HG02870 (cell line): Measurements from ENCODE around the gene NEDD9.

Source experiments
- ATAC-seq: cut with Tn5 transposase; IDR thresholded peaks from one replicate; pipeline ENCODE4 v1.9.1; 2021; ENCODE audit warnings: mild to moderate bottlenecking, moderate library complexity; ENCODE audit not compliant: unreplicated experiment

The NEDD9 gene

DNA sequence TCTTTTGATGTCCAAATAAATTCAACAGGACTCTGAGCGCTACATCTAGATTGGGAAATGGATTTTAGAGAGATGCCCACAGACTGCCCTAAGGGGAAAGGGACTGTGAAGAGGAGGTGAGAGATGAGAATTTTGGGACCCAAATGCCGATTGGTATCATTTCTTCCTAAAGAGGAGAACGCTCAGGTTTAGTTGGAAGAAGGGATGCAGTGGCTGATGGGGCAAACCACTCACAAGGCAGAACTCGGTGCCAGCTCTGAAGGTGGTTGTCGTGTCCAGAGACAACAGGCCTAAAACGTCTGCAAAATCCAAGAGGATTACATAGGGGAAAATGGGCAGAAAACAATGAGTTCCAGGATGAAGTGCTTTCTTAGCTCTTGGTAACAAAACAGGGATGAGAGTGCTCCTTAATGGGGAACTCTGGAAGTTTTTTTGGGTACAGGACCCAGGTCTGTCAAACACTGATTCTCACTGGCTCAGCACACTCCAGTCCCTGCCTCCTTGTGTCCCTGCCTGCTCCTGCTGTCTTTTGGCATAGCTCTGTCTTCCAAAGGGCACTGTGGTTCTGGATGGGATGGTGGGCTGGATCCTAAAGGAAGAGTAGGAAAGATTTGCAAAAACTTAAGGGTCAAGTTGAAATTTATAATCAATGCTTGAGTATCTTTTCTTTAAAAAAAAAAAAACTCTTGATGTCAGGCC lies 29.0 kb downstream of the NEDD9 start:
- ATAC-seq = no peak

DNA sequence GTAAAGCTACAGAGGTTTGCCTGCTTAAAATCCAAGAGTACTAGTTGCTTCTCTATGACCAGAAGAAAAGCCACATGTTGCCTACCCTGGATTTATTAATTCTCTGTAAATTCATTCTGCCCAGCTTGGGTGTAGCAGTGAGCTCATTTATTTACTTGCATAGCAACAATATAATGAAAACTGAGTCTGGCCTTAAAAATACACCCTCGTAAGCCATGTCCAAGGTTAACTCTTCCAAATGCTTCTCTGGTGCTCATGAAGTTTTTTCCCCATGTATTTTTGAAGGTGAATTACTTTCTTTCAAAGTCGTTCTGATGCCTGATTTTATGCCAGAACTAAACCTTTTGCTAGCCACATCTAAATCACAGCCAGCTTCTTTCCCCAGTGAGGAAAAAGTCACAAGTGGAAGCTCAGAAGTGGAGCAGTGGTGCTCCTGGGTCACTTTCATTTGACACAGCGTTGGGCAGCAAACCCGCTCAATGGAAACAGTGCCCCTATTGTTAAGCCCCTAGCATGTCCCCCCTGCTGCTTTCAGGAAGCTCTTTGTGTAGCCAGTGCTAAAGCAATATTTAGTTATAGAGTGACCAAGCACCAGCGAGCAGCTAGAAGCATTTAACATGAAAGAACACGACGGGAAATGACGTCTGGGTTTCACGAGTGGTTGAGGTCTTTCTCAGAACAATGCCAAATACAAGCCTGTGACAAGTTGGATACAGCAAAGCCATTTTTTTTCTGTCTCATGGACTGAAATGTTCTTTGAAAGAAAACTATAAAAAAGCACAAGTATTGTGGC lies 29.8 kb downstream of the NEDD9 start:
- no peak for ATAC-seq

DNA sequence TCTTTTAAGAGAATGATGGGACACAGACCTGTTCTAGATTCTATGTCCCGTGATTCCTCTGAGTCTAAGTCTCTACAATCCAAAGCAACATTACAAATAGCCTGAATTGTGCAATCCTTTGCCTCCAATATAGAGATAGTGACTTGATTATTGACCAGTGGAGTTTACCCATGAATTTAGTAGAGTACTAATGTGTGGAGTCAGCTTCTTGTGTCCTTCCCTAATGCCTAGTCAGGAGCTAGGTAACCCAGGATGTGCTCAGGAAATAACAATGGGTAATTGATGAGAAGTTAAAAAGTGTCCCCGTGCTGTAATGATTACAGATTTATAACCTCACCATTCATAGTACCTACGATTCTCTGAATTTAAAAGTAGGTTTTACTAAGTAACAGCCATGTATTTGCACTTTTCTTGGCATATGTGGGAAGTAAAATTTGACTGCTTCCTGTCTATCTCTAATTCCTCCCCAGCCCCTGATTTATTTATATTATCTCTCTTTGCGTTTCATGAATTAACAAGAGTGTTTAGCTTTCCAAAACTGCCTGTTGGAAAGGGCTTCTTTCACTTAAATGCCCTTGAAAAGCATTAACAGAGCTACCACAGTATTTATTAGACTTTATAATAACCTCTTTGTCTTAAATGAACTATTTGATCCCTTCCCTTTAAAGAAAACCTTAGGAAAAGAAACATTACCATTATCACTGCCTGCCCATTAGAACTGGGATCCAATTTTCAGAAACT lies 30.5 kb downstream of the NEDD9 start:
- no peak for ATAC-seq

DNA sequence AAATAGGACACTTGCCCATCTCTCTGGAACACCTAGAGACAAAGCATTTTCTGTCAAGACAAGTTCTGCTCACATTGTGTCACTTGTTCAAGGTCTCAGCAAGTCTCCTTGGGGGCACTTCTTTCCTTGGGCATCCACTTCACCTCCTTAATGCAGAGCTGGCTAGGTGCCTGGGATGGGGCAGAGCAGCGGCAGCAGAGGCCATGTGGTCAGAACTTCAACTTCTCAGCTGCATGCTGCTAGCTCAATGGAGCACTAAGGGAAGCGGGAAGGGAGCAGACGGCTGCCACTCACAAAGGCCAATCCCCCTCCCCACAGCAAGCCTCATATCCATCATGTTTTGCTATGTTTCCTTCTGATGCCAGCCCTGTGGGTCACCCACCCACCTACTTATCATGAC lies 31.5 kb downstream of the NEDD9 start:
- ATAC-seq = no peak

DNA sequence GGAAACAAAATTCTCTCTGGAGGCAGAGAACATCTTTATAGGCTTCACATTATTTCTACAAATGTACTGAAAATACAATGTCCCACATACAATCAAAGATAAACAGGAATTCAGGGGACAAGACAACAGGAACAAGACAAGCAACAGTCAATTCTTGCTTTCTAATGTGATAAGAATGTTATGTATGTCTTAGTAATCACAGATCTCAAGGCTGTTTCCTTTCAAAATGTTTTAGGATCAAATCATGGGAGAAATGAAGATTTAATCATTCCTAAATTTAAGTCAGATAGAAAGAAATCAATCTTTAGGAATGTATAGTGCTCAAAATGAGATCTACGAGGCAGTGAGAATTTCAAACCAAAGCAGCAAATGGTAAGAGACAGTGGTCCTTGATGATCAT lies 32.1 kb downstream of the NEDD9 start:
- no peak for ATAC-seq

DNA sequence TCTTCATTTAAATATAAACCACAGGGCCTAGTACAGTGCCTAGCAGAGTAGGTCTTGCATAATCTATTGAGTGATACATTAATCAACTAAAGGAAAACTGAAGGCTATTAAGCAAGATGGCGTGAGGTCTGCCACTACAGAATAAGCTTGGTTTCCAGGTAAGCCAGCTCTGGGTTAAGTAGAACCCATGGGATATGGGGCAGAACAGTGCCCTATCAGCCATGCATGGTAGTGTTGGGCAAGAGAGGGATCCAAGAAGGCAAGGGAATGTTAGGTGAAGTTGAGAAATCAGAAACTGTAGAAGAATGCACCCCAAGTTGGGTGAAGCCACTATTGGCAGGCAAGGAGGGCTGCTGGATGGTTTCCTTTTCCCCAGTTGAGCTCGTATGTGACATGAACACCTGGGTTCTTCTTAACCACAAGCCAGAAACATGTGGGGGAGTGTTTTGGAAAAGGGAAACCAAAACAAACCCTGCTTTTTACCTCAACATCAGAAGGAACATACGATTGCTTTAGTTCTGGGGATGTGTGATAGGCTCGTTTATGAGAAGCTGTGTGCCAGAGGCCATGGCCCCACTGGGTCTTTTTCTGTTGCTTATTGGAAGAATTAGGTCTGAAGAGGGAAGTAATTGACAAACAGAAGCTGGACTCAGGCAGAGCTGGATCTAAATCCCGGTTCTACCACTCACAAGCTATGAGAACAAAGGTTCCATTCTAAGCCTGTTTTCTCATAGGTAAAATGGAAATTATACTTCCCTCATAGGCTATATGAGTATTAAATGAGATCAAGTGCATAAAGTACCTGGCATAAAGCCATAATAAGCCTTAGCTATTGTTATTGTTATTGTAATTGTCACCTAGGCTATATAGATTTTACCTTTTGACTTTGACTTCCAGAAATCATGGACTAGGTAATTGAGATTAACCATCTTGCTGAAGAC lies 33.5 kb downstream of the NEDD9 start:
- no peak for ATAC-seq

DNA sequence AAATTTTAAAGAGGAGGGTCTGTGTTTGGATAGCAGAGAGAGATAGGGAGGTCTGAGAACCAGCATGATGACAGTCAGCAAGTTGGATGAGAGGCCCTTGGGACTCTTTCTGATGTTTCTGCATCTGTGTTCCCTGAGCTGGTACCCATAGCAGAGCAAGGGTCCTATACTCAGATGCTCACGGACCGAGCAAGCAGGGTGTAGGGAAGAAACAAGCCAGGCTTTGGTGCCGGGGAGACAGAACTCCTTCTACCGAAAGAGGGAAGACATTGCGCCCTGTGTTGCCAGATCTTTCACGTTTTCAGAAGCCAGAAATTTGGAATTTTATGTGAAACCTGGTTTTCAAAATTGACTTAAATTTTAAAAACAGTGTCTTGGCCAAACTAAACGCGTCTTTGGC lies 34.6 kb downstream of the NEDD9 start:
- no peak for ATAC-seq

DNA sequence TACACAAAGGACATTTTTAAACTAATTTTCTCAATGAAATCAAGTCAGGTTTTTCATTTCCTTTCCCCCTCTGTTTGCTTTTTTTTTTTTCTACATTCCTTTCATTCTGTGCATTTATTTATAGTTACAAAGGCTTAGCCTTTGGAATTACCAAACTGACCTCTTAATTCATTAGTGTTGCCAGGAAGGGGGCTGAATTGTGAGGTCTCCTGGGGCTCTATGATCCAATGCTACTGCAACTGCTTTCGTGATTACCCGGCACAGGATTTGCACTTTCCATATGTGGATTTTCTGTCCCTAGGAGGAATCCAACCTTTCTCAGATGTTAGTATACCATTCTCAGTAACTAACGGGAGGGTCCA lies 35.3 kb downstream of the NEDD9 start:
- ATAC-seq = no peak

DNA sequence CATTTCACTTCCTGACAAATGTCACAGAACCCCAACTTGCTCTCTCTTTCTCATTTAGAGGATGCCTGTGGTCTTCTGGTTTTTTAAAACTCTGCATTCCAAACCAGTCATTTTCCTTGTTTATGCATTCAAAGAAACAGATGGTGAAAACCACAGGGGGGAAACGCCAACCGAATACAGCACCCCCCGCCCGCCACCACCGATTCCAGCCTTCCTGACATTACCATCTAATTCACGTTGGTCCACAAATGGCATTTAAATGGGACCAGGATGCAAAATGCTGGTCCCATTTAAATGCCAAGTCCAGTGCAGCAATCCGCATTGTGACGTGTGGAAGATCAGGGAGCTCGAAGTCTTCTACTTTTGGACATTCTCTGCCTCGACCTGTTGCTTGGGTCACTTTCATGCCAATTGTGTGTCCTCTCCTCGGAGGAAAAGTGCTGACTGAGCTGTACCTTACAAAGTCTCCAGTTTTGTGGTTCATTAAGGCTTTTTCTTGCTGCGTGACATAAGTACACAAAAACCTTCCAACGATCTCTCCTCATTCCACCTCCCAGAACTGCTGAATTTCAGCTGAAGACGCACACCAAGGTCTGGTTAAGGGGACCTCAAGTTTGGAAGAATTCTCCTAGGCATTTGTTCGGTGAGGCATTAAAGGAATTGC lies 35.8 kb downstream of the NEDD9 start:
- no peak for ATAC-seq

DNA sequence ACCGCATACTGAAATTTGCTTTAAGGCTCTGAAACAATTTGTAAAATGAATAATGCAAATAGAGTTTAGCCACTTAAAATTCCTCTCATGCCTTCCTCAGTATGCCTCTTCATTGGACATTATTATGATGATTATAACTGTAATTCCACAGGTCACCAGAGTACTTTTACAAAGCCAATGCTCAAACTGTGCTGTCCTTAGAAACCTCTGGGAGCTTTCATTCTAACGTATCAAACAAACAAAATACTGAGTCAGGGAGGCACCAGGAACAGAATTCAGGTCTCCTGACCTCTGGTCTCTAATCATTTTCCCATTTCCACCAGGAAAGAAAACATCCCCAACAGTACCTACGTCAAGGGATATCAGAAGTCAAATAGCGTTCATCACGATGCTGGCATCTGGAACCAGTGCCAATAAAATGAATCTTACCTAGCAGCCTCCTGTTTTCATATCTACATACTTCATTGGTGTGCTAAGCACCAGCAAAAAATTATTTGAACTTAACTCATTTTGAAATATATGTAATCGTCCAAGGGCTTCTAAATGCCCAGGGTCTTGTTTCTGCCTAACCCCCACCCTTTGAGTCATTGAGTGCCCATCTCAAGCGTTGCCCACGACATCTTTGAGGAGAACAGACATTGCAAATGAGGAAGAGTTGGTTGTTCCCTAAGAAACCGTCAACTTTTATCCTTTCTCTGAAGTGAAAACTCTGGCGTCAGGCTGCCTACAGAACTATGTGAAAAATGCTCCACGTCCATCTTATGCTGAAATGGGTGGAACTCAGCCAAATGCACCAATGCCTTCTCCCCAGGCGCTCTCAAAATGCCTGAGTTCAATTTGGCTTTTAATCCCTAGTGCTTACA lies 37.9 kb downstream of the NEDD9 start:
- no peak for ATAC-seq

DNA sequence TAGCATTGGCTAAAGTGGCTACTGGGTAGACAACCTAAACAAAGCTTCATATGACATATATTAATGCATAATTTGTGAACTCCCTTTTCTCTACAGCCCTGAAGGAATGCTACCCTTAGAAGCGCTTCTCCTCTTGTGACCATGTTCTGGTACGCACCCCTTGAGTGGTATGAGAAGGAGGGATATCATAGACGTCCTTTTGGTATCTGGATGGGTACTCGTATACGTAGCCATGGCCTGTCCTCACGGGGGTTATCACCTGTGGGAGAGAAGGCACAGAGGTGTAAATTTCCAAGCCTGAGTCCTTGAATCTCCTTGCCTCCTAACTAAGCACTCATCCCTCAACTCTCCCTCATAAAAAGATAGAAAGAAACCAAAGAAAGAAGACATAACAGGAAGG lies 39.0 kb downstream of the NEDD9 start:
- ATAC-seq = no peak

DNA sequence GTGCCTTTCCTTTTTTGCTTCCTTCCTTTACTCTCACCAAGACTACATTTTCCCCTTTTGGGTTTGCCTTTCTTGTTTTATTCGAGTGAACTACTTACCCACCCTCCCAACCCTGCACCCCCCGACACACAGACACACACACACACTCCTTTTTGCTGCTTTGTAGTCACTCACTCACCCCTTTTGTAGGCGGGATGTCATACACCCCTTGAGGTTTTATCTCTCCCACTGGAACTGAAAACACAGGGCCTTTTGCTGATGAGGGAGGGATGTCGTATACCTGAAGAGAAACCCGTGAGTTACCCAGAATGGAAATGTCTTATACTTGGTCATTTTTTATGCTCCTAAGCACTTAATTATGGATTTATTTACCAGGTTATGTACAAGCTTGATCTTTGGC lies 40.3 kb downstream of the NEDD9 start:
- ATAC-seq = no peak

DNA sequence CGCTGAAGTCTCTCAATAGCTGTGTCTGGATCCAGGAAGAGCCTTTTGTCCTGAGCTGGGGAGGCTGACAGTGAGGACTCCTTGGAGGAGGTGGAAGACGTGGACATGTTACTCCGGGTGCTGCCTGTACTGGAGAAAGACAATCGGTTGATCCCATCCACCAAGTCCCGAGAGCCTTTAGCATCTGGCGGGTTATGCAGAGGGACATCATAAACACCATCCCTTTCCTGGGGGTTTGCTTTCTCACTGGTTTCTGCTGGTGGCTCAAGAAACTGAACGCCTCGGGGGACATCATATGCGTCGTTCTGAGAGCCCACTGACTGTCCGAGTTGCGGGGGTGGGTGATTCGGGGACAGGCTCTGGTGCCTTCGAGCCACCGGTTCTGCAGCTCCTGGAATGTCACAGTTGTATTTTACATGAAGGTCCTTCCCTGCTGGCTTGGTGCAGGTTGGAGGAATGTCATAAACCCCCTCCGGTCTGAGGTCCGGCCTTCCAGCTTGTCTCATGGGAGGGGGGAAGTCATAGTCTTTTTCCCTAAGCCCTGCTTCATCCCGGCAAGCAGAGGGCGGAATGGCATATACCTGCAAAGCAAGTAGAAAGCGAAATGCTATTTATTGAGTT lies 41.7 kb downstream of the NEDD9 start:
- no peak for ATAC-seq

DNA sequence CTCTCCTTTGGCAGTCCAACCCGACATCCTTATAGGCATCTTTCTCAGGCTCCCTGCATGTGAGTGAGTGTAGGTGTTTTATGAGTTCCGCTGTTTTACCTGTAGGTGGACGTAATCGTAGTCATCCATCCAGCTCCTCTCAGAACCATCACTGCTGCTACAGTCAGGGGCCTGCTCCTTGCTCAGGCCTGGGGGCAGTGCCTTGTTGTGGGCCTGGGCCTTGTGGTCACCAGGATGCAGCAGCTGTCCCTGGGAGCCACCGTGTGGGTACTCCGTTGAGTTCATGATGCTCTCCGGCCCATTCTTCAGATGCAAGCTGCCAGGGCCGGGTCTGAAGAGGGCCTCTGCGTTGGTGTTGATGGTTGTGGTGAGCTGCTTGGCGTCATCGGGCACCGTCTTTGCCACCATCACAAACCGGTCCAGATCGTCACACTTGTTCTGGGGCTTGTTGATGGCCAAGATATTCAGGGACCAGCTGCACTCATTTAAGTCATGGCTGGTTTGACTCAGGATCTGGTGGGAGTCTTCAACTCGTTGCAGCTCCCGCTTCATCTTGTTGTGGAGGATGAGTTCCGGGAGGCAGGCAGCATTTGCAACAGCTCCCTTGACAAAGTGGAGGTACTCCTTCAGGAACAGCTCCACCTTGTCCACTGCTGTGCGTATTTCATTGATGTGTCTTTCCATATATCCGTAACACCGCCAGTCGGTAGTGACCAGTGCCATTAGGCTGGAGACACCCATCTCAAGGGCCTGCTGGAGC lies 42.4 kb downstream of the NEDD9 start:
- ATAC-seq = no peak

DNA sequence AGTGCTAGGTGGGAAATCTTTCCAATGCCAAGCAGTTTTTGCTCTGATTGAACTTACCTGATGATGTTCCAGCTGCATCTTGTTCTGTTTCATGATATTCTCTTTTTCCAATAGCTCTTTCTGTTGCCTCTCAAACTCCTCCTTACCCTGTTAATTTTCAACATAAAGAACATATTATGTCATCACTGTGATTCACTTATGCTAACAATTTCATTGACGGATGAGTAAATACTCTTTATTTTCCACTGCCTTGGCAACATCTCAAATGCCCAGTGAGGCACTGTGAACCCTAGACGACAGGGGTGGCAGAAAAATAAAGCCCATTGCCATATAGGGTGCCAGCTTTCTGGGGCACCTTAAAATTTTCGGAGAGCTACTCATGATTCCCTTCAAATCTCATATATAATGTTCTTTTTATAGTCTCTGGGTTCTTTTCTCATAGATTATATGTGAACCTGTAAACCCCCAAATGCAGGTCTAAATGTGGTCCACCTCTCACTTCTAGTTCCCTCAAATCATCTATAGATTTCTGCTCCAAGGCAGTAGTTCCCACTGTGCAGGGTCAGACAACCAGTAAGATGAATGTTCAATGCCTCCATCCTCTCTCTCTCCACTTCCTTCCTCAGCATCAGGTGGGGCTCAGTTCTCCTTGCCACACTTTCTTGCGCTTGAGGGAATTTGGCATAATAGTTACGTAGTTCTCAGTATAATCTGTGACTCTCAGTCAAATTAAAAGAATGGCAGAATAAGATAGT lies 44.1 kb downstream of the NEDD9 start:
- ATAC-seq = no peak

DNA sequence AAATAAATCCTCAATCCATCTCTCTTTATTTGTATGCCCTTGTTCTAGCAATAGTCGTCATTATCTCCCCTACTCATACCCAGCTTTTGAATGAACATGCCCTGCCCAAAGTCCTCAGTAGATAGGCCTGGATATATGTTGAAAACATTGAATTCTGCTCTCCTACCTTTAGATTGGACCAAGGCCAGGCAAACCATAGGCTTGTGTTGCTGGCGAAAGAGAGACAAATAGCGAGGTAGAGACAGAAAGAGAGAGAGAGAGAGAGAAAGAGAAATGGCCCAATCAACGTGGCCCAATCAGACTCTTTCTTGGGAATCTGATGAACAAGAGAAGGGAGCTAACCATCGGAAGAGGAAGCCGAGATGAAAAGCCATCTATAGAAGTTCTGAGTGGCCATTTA lies 45.2 kb downstream of the NEDD9 start:
- no peak for ATAC-seq

DNA sequence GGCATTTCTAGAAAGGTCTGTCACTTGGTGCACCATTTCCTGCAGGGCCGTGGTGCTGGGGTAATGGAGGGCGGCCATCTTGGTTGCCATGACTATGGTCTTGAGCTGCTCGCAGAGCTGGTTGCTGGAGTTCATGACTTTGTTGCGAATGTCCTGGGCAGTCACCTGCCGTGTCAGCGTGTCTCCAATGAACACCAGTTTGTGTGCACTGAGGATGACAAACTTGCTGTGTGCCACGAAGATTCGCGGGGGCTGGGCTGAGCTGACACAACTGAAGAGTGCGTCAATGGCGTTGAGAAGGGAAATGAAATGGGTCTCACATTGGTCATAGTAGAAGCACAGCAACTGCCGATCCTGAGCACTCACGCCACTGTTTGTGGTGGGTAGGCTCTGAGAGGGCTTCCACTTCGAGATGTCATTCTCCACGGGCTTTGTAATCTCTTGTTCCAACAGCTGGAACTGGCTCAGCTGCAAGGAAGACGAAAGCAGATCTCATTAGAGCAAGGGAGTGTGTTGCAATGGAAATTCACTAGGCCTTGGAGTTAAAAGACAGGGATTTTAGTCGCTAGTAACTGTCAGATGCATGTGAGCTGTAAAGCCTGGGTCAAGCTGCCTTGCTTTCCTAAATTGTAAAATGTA lies 47.1 kb downstream of the NEDD9 start:
- ATAC-seq = no peak
